ENCODE results near the gene TPPP.
A peak's percentile ranks its signal among the peaks of the same experiment; 100 is the strongest.
"Not testable (repeated sequence)": the region's sequence is repeated elsewhere in the genome, so short reads cannot be mapped to it uniquely, and the experiment has no call there.

The TPPP gene

DNA sequence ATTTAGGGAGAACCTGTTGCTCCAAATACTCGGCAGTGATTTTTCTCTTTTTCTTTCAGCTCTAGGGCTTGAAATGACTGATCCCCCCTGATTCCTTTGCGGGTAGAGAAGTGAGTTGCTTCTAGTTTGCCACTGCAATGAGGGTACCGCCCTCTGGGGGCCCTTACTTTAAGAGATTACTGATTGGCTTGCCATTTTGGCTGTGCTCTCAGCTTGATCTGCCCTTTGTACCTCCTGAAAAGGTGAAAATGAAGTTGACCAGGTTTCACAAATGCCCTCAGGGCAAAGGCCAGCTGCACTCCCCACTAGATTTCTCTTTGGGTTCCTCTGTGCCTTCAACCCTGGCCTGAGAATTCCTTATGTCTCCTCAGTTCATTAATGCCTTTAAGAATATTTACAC, 20.5 kb upstream of the TPPP start:
- not testable (repeated sequence) for H3K9me3 ChIP-seq, DNase-seq, H3K4me1 ChIP-seq

DNA sequence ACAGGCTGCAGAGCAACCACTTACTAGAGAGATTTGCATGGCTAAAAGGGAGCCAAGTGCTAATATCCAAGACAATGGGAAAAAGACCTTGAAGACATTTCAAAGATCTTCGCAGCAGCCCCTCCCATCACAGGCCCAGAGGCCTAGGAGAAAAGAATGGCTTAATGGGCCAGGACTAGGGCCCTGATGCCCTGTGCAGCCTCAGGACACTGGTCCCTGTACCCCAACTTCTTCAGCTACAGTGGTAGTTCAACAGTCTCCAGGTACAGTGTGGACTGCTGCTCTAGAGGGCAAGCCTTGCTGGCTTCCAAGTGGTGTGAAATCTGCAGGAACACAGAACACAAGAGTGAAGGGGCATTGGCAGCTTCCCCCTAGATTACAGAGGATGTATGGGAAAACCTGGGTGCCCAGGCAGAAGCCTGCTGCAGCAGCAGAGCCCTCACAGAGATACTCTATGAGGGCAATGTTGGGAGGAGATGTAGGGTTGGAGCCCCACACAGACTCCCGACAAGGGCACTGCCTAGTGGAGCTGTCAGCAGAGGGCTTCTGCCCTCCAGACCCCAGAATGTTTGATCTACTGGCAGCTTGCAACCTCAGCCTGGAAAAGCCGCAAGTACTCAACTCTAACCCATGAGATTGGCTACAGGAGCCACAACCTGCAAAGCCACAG, 15.8 kb upstream of the TPPP start:
- not testable (repeated sequence) for H3K27me3 ChIP-seq; H3K9me3 ChIP-seq; H3K4me1 ChIP-seq; H3K4me3 ChIP-seq (ENCODE audit: low read depth, low read length); DNase-seq; H3K36me3 ChIP-seq

More for the DNA sequence above, 20.5 kb upstream of the TPPP start:
- H3K36me3 ChIP-seq; H3K4me3 ChIP-seq (ENCODE audit: low read depth, low read length); H3K27me3 ChIP-seq: not testable (repeated sequence)

DNA sequence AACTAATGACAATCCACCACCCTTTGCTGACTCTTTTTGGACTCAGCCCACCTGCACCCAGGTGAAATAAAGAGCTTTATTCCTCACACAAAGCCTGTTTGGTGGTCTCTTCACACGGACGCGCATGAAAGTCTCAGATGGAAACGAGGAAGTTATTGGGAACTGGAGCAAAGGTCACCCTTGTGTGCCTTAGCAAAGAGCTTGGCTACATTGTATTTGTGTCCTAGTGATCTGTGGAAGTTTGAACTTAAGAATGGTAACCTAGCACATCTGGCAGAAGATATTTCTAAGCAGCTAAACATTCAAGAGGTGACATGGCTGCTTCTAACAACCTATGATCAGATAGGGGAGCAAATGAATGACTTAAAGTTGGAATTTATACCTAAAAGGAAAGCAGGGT, 15.2 kb upstream of the TPPP start:
- not testable (repeated sequence) for DNase-seq; H3K36me3 ChIP-seq; H3K9me3 ChIP-seq; H3K27me3 ChIP-seq; H3K4me3 ChIP-seq (ENCODE audit: low read depth, low read length); H3K4me1 ChIP-seq

DNA sequence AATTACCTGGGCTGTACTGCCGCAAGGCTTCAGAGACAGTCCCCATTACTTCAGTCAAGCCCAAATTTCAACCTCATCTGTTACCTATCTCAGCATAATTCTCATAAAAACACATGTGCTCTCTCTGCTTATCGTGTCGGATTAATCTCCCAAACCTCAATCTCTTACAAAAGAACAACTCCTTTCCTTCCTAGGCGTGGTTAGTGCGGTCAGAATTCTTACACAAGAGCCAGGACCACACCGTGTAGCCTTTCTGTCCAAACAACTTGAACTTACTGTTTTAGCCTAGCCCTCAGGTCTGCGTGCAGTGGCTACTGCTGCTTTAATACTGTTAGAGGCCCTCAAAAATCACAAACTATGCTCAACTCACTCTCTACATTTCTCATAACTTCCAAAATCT, 13.0 kb upstream of the TPPP start:
- not testable (repeated sequence) for DNase-seq; H3K4me3 ChIP-seq (ENCODE audit: low read depth, low read length); H3K9me3 ChIP-seq; H3K4me1 ChIP-seq; H3K36me3 ChIP-seq
- peaks cover 13% of the 10 kb centered on the region for H3K27me3 ChIP-seq

DNA sequence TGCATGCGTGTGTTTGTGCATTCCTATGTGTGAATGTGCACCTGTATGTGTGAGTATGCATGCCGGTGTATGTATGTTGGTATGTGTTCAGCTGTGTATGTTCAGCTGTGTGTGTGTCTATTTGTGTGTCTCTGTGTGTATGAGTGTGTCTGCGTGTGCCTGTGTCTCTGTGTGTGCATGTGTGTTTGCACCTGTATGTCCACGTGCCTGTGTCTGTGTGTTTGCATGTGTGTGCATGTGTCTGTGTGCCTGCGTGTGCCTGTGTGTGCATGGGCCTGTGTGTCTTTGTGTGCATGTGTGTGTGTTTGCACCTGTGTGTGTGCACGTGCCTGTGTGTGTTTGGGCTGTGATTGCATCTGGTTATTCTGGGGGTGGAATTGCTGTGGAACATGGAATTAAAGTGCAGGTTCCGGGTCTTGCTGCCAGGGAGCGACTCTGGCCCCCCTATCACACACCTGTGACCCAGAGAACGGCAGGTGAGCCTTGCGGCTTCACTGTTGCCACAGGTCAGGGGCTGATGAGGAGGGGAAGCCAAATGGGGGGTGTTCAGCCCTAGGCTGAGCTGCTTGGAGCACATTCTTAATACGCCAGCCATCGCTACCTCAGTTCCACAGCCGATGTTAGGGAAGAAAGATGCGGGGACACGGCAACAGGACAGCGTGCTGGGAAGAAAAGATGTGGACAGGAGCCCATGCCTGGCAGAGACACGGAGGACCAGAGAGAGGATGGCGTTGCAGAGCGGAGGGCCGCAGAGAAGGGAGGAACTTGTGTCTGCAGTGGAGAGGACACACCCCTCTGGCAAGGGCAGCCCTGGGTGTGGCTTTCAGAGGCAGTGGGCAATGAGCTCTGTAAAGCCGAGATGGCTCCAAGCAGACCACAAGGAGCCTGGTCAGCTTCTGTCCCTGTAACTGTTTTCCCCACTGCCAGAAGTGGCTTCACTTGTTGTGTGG, 3.9 kb upstream of the TPPP start:
- not testable (repeated sequence) for H3K36me3 ChIP-seq, DNase-seq, H3K9me3 ChIP-seq

DNA sequence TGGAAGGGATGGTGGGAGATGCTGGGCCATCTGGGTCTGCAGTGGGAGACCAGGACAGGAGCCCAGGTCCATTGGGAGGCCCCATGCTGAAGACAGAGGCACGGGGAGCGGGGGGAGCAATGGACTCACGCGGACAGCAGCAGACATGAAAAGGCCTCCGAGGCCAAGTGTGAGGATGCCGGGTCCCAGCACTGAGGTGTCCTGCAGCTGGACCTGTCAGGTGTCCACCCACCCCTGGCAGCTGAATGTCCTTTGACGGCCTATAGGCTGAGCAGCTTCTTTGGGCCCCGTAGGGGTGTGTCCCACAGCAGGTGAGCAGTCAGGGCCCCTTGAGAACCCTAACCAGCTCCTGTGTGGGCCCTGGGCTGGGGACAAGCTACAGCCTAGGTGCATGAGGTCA, 3.0 kb upstream of the TPPP start:
- not testable (repeated sequence) for H3K27me3 ChIP-seq; H3K9me3 ChIP-seq; H3K36me3 ChIP-seq; H3K4me1 ChIP-seq; DNase-seq; H3K4me3 ChIP-seq (ENCODE audit: low read depth, low read length)

More for the DNA sequence above, 3.9 kb upstream of the TPPP start:
- not testable (repeated sequence) for H3K27me3 ChIP-seq; H3K4me1 ChIP-seq; H3K4me3 ChIP-seq (ENCODE audit: low read depth, low read length)

DNA sequence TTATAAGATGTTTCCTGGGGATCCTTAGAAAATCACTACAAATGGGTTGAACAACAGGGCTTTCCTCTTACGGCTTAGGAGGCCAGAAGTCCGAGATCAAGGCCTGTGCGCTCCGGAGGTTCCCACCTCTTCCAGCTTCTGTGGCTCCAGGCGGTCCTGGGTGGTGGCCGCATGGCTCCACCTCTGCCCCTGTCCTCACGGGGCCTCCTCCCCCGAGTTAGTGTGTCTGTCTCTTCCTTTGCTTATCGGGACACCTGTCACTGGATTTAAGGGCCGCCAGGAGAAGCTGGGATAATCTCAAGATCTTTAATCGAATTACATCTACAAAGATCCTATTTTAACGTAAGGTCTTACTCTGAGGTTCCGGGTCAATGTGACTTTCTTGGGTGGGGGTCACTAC, 2.3 kb upstream of the TPPP start:
- not testable (repeated sequence) for H3K36me3 ChIP-seq; DNase-seq; H3K4me1 ChIP-seq; H3K9me3 ChIP-seq; H3K27me3 ChIP-seq; H3K4me3 ChIP-seq (ENCODE audit: low read depth, low read length)

DNA sequence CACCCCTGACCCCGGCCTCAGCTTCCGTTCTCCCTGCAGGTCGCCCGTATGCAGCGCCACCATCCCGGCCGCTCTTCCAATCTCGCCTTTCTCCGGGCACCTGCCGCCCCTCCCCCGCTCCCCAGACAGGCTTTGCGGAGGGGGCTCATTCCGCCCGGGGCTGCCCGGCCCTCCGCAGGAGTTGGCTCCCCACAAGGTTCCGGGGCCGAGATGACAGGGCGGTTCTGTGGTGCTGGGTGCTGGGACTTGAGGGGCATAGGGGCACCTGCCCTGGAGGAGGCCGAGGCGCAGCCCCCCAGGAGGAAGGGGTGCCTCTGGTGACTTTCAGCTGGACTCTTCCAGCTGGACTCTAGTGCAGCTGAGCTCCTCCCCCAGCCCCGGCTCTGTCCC, 885 bp upstream of the TPPP start:
- DNase-seq; H3K9me3 ChIP-seq; H3K4me3 ChIP-seq (ENCODE audit: low read depth, low read length); H3K27me3 ChIP-seq; H3K4me1 ChIP-seq; H3K36me3 ChIP-seq: not testable (repeated sequence)

DNA sequence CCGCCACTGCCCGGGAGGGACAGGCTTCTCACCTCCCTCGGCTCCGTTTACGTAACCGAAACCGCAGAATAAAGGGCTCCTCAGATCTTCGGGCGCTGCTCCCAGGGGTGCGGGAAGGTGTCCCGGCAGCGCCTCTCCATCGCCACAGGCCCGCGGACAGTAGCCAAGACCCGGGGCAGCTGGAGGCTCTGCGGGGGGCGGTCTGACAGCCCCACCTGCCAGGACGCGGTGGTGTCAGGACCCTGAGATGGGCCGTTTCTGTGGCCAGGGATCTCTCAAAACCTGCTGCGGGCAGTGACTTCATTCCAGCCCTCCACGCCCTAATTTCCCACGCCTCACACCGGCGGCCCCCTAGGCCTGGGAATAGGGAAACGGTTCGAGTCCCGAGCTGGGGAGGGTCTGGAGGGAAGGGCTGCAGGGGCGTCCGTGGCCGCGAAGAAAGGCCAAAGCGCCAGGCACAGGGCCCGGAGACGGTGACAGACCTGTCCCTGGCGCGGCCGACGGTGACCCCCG, 567 bp downstream of the TPPP start:
- not testable (repeated sequence) for H3K36me3 ChIP-seq, H3K4me1 ChIP-seq, H3K27me3 ChIP-seq, H3K9me3 ChIP-seq
- peak; percentile 27 for DNase-seq
- peak overlapping the region; percentile 46 for H3K4me3 ChIP-seq (ENCODE audit: low read depth, low read length)

DNA sequence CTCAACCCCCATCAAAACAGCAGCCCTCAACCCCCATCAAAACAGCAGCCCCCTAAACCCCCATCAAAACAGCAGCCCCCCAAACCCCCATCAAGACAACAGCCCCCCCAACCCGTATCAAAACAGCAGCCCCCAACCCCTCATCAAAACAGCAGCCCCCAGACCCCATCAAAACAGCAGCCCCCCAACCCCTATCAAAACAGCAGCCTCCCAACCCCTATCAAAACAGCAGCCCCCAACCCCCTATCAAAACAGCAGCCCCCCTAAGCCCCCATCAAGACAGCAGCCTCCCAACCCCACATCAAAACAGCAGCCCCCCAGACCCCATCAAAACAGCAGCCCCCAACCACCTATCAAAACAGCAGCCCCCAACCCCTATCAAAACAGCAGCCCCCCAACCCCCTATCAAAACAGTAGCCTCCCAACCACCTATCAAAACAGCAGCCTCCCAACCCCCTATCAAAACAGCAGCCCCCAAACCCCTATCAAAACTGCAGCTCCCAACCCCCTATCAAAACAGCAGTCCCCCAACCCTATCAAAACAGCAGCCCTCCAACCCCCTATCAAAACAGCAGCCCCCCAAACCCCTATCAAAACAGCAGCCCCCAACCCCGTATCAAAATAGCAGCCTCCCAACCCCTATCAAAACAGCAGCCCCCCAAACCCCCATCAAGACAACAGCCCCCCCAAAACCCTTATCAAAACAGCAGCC, 1.2 kb downstream of the TPPP start:
- Histone ChIP-seq H3K36me3 (no peaks in the 10 kb centered on the region), H3K4me1 (no peaks in the 10 kb centered on the region), H3K9me3 (no peaks in the 10 kb centered on the region), H3K27me3 (peaks cover 2% of the 10 kb centered on the region; the same call in 1 of the 2 replicates), H3K4me3 (ENCODE audit: low read depth, low read length) (peak overlapping the region; percentile 46)
- TF ChIP-seq, protein P1, sequence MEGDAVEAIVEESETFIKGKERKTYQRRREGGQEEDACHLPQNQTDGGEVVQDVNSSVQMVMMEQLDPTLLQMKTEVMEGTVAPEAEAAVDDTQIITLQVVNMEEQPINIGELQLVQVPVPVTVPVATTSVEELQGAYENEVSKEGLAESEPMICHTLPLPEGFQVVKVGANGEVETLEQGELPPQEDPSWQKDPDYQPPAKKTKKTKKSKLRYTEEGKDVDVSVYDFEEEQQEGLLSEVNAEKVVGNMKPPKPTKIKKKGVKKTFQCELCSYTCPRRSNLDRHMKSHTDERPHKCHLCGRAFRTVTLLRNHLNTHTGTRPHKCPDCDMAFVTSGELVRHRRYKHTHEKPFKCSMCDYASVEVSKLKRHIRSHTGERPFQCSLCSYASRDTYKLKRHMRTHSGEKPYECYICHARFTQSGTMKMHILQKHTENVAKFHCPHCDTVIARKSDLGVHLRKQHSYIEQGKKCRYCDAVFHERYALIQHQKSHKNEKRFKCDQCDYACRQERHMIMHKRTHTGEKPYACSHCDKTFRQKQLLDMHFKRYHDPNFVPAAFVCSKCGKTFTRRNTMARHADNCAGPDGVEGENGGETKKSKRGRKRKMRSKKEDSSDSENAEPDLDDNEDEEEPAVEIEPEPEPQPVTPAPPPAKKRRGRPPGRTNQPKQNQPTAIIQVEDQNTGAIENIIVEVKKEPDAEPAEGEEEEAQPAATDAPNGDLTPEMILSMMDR (IDR thresholded peaks at IDR 0.05; ENCODE audit: low read depth, low read length) = no peak
- DNase-seq = no peak

DNA sequence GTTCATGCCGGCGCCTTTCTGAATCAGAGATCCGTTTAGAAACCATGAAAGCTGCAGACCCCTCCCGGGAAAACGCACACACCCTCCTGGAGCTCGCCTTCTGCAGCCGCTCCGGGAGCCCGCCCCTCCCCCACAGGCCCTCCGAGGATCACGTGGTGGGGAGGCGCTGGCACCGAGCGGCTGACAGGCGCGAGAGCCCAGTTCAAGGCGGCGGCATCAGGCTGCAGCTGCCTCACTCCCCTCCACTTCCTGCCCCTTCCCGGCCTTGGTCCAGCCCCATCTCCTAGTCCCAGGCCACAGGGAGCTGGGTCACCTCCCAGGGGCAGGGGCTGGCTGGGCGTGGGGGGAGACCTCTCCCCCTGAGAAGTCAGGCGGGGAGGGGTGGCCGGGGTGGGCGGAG, 2.1 kb downstream of the TPPP start:
- not testable (repeated sequence) for H3K9me3 ChIP-seq; H3K4me3 ChIP-seq (ENCODE audit: low read depth, low read length); H3K36me3 ChIP-seq

DNA sequence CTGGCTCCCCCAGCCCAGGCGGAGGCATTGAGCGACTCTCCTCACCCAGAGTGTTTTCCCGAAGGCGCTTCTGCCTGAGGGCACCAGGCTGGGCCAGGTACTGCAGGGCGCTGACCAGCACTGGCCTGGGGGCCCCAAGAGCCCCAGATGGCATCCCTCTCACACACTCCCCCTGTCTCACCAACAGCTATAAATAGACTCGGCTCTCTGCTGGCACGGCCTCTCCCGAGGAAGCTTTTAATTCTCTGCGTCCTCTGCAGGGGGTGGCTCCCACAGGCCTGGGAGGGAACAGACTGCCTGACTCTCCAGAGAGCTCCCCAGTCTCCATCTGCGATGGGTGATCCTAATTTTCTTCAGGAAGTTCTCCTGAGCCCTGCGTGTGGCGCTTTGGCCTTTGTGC, 2.9 kb downstream of the TPPP start:
- not testable (repeated sequence) for H3K4me3 ChIP-seq (ENCODE audit: low read depth, low read length); H3K9me3 ChIP-seq; DNase-seq; H3K4me1 ChIP-seq; H3K27me3 ChIP-seq; H3K36me3 ChIP-seq

More for the DNA sequence above, 2.1 kb downstream of the TPPP start:
- not testable (repeated sequence) for H3K27me3 ChIP-seq, DNase-seq, H3K4me1 ChIP-seq

DNA sequence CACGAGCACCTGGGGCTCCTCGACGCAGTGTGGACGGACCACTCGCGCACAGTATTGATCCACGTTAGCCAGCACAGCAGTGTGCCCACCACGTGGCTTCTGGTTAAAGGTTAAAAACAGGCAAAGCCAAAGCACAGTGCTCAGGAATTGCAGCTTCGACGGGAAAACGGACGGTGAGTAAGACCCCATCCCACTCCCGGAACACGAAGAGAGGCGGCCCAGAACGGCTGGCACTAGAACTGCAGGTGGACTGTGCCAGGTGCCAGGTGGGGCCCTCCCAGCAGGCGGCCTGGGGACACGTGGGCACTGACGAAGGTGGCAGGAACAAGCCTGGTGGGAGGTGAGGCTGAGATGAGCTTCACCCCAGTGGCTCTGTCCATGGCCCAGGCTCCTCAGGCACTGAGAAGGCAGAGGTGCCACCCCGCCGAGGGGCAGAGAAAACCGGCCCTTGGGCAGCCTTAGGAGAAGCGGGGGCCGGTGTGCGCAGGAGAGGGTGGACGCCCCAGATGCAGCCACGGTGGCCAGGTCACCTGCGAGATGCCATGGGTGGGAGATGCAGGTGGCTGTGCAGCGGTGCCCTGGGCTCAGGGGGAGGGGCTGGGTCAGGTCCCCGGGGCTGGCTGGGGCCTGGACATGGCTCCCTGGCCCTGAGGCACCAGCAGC, 4.7 kb downstream of the TPPP start:
- H3K27me3 ChIP-seq; H3K4me1 ChIP-seq; DNase-seq; H3K4me3 ChIP-seq (ENCODE audit: low read depth, low read length); H3K9me3 ChIP-seq; H3K36me3 ChIP-seq: not testable (repeated sequence)

DNA sequence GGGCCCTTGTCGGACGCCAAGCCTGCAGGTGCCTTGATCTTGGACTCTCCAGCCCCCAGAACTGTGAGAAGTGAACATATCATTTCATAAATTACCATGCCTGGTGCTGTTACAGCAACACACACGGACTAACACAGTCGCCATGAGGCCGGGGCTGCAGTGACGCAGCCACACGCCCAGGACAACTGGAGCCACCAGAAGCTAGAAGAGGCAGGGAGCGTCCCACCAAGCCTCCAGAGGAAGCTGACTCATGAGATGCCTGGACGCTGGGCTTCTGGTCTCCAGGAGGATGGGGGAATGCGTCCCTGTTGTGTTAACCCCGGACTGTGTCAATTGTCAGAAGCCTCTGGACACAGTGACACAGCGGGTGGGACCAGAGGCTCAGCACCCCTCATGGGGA, 6.2 kb downstream of the TPPP start:
- H3K9me3 ChIP-seq; DNase-seq; H3K27me3 ChIP-seq; H3K4me3 ChIP-seq (ENCODE audit: low read depth, low read length); H3K4me1 ChIP-seq; H3K36me3 ChIP-seq: not testable (repeated sequence)

Data from BE2C (cell line).